Activated T-cell treated with anti-CD3 and anti-CD28 coated beads, Interleukin-2, amount 50 U/mL, for 24 hours (primary cell): ENCODE data around the gene SNTG2.

ENCODE experiments used
- DNase-seq: peaks from one replicate; pipeline ENCODE4 v3.0.0-alpha.2; 2020
- H3K27ac Mint-ChIP-seq: 2 replicates; pipeline ENCODE4 v1.8.0; 2020; ENCODE audit warnings: mild to moderate bottlenecking, mixed read lengths
- H3K27me3 Mint-ChIP-seq: 2 replicates; pipeline ENCODE4 v1.8.0; 2020; ENCODE audit warnings: mixed read lengths
- H3K36me3 Mint-ChIP-seq: 2 replicates; pipeline ENCODE4 v1.8.0; 2020; ENCODE audit warnings: low read depth, mixed read lengths
- H3K4me1 Mint-ChIP-seq: 2 replicates; pipeline ENCODE4 v1.8.0; 2020; ENCODE audit warnings: low read depth, mixed read lengths
- H3K4me3 Mint-ChIP-seq: 2 replicates; pipeline ENCODE4 v1.8.0; 2020; ENCODE audit warnings: mild to moderate bottlenecking, moderate library complexity, mixed read lengths
- H3K9me3 Mint-ChIP-seq: 2 replicates; pipeline ENCODE4 v1.8.0; 2020; ENCODE audit warnings: mixed read lengths

SNTG2 gene

GRCh38 chr2:1054399-1054798, 103.8 kb downstream of the SNTG2 start:
- DNase-seq: no peak
- no peaks in the 10 kb centered on the region for H3K9me3 Mint-ChIP-seq
- H3K27ac Mint-ChIP-seq: no peak overlapping the region
- H3K4me1 Mint-ChIP-seq: peaks cover 1% of the 10 kb centered on the region
- H3K36me3 Mint-ChIP-seq: no peaks in the 10 kb centered on the region
- H3K27me3 Mint-ChIP-seq: peaks cover 24% of the 10 kb centered on the region
- H3K4me3 Mint-ChIP-seq: no peak overlapping the region

- Mint-ChIP-seq H3K4me3 (no peak overlapping the region), H3K4me1 (peaks cover 1% of the 10 kb centered on the region), H3K9me3 (no peaks in the 10 kb centered on the region), H3K27me3 (peaks cover 24% of the 10 kb centered on the region), H3K36me3 (no peaks in the 10 kb centered on the region), H3K27ac (no peak overlapping the region)
- no peak for DNase-seq
Measured at GRCh38 chr2:1055014-1055595, 104.5 kb downstream of the SNTG2 start.

GRCh38 chr2:1060372-1060771, 109.7 kb downstream of the SNTG2 start:
- Mint-ChIP-seq H3K27me3 (peaks cover 15% of the 10 kb centered on the region), H3K4me1 (no peaks in the 10 kb centered on the region), H3K4me3 (no peak overlapping the region), H3K27ac (no peak overlapping the region), H3K36me3 (no peaks in the 10 kb centered on the region), H3K9me3 (no peaks in the 10 kb centered on the region)
- no peak for DNase-seq

- H3K4me1 Mint-ChIP-seq: no peaks in the 10 kb centered on the region
- H3K36me3 Mint-ChIP-seq: no peaks in the 10 kb centered on the region
- no peak for DNase-seq
- H3K27me3 Mint-ChIP-seq: peaks cover 13% of the 10 kb centered on the region
- no peak overlapping the region for H3K27ac Mint-ChIP-seq
- H3K9me3 Mint-ChIP-seq: no peaks in the 10 kb centered on the region
- H3K4me3 Mint-ChIP-seq: no peak overlapping the region
Measured at GRCh38 chr2:1060987-1061386, 110.3 kb downstream of the SNTG2 start.

GRCh38 chr2:1068241-1068640, 117.6 kb downstream of the SNTG2 start:
- Mint-ChIP-seq H3K36me3 (no peaks in the 10 kb centered on the region), H3K4me1 (no peaks in the 10 kb centered on the region), H3K9me3 (no peaks in the 10 kb centered on the region), H3K27ac (no peak overlapping the region), H3K27me3 (peaks cover 8% of the 10 kb centered on the region), H3K4me3 (no peak overlapping the region)
- DNase-seq: no peak

GRCh38 chr2:1068822-1069221, 118.2 kb downstream of the SNTG2 start:
- DNase-seq: no peak
- H3K27me3 Mint-ChIP-seq: peaks cover 5% of the 10 kb centered on the region

GRCh38 chr2:1069847-1070246, 119.2 kb downstream of the SNTG2 start:
- Mint-ChIP-seq H3K36me3 (no peaks in the 10 kb centered on the region), H3K4me3 (no peak overlapping the region), H3K4me1 (no peaks in the 10 kb centered on the region), H3K27ac (no peak overlapping the region), H3K27me3 (peaks cover 5% of the 10 kb centered on the region), H3K9me3 (no peaks in the 10 kb centered on the region)
- no peak for DNase-seq

More at GRCh38 chr2:1068822-1069221, 118.2 kb downstream of the SNTG2 start:
- Mint-ChIP-seq H3K4me3 (no peak overlapping the region), H3K4me1 (no peaks in the 10 kb centered on the region), H3K9me3 (no peaks in the 10 kb centered on the region), H3K36me3 (no peaks in the 10 kb centered on the region), H3K27ac (no peak overlapping the region)

- Mint-ChIP-seq H3K27me3 (peaks cover 5% of the 10 kb centered on the region), H3K4me1 (peaks cover 4% of the 10 kb centered on the region), H3K4me3 (no peak overlapping the region), H3K36me3 (no peaks in the 10 kb centered on the region), H3K9me3 (no peaks in the 10 kb centered on the region), H3K27ac (no peak overlapping the region)
- DNase-seq: no peak
Measured at GRCh38 chr2:1070601-1071000, 120.0 kb downstream of the SNTG2 start.

- H3K27me3 Mint-ChIP-seq: no peaks in the 10 kb centered on the region
- H3K4me1 Mint-ChIP-seq: peaks cover 5% of the 10 kb centered on the region
- H3K9me3 Mint-ChIP-seq: no peaks in the 10 kb centered on the region
- no peak overlapping the region for H3K4me3 Mint-ChIP-seq
- no peaks in the 10 kb centered on the region for H3K36me3 Mint-ChIP-seq
- no peak for DNase-seq
- H3K27ac Mint-ChIP-seq: no peak overlapping the region
Measured at GRCh38 chr2:1071650-1072049, 121.0 kb downstream of the SNTG2 start.

- Mint-ChIP-seq H3K4me1 (peaks cover 5% of the 10 kb centered on the region), H3K4me3 (no peak overlapping the region), H3K27me3 (no peaks in the 10 kb centered on the region), H3K27ac (no peak overlapping the region), H3K36me3 (no peaks in the 10 kb centered on the region), H3K9me3 (no peaks in the 10 kb centered on the region)
- no peak for DNase-seq
Measured at GRCh38 chr2:1072250-1072649, 121.6 kb downstream of the SNTG2 start.

GRCh38 chr2:1077911-1078310, 127.3 kb downstream of the SNTG2 start:
- Mint-ChIP-seq H3K4me1 (peaks cover 5% of the 10 kb centered on the region), H3K9me3 (no peaks in the 10 kb centered on the region), H3K27ac (no peak overlapping the region), H3K36me3 (no peaks in the 10 kb centered on the region), H3K27me3 (peaks cover 6% of the 10 kb centered on the region), H3K4me3 (no peak overlapping the region)
- no peak for DNase-seq

GRCh38 chr2:1078326-1078725, 127.7 kb downstream of the SNTG2 start:
- H3K4me1 Mint-ChIP-seq: peaks cover 5% of the 10 kb centered on the region
- no peak overlapping the region for H3K4me3 Mint-ChIP-seq
- no peak overlapping the region for H3K27ac Mint-ChIP-seq
- no peaks in the 10 kb centered on the region for H3K9me3 Mint-ChIP-seq
- no peaks in the 10 kb centered on the region for H3K36me3 Mint-ChIP-seq
- DNase-seq: no peak
- peaks cover 6% of the 10 kb centered on the region for H3K27me3 Mint-ChIP-seq

- Mint-ChIP-seq H3K4me3 (no peak overlapping the region), H3K36me3 (no peaks in the 10 kb centered on the region), H3K9me3 (no peaks in the 10 kb centered on the region), H3K4me1 (peaks cover 5% of the 10 kb centered on the region), H3K27me3 (peaks cover 6% of the 10 kb centered on the region), H3K27ac (no peak overlapping the region)
- no peak for DNase-seq
Measured at GRCh38 chr2:1079873-1080799, 129.5 kb downstream of the SNTG2 start.

- no peak for DNase-seq
- Mint-ChIP-seq H3K9me3 (no peaks in the 10 kb centered on the region), H3K36me3 (no peaks in the 10 kb centered on the region)
Measured at GRCh38 chr2:1081451-1082225, 131.0 kb downstream of the SNTG2 start.

More at GRCh38 chr2:1081451-1082225, 131.0 kb downstream of the SNTG2 start:
- peaks cover 6% of the 10 kb centered on the region for H3K27me3 Mint-ChIP-seq
- no peak overlapping the region for H3K27ac Mint-ChIP-seq
- no peaks in the 10 kb centered on the region for H3K4me1 Mint-ChIP-seq
- no peak overlapping the region for H3K4me3 Mint-ChIP-seq
